ENCODE data around the gene JDP2.

GRCh38 chr14:75501080-75501479, 73.3 kb downstream of the JDP2 start:
- TF ChIP-seq CTCF (conservative IDR thresholded peaks at IDR 0.05; ENCODE audit: low read depth, low read length) (no peak), EZH2 (IDR thresholded peaks at IDR 0.05; ENCODE audit: borderline replicate concordance, low read depth, low read length, poor library complexity, severe bottlenecking) (no peak)
